HTR-8/SVneo (cell line): ENCODE data around the gene MT1F.

Experiments used
- DNase-seq: peaks from one replicate; pipeline ENCODE4 v3.0.0; 2011; ENCODE audit warnings: low spot score, mixed read lengths; ENCODE audit not compliant: insufficient read length
- FAIRE-seq: peaks from 2 replicates; lab custom pipeline; 2011; peaks lifted over from hg19 to GRCh38; lab: Jason Lieb, UNC

The MT1F gene

DNA sequence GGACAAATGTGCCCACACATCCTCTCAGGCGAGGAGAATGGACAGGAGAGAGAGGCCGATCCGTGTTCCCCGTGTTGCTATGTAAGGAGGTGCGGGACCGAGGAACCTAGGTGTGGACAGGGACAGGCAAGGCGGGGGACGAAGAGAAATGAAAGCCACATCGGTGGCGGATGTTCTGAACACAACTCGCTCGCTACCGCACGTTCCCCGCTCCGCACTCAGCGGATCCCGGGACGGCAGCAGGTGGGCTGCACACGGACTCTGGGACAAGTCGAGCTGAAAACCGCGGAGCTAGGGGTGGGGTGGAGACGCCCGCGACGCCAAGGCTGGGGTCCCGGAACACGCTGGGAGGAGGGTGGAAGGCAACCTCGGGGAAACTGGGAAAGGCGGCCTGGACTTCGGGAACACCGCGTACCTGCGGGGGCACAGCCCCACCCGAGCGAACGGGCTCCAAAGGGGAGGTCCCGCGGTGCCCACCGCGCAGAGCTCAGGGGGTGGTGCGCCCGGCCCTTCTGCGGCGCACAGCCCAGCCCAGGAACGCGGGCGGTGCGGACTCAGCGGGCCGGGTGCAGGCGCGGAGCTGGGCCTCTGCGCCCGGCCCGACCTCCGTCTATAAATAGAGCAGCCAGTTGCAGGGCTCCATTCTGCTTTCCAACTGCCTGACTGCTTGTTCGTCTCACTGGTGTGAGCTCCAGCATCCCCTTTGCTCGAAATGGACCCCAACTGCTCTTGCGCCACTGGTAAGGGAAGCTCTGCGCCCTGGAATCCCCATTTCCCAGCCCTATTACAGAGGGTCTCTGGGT, 32.4 kb upstream of the MT1F start, which contains the start of gene MT1E:
Gene MT1E, plus strand, starts transcription at position 642 of the 803 bp plus-strand sequence. Its CDS starts 71 bp downstream, at position 713.
- no peak for DNase-seq
- peak; percentile 9 for FAIRE-seq

DNA sequence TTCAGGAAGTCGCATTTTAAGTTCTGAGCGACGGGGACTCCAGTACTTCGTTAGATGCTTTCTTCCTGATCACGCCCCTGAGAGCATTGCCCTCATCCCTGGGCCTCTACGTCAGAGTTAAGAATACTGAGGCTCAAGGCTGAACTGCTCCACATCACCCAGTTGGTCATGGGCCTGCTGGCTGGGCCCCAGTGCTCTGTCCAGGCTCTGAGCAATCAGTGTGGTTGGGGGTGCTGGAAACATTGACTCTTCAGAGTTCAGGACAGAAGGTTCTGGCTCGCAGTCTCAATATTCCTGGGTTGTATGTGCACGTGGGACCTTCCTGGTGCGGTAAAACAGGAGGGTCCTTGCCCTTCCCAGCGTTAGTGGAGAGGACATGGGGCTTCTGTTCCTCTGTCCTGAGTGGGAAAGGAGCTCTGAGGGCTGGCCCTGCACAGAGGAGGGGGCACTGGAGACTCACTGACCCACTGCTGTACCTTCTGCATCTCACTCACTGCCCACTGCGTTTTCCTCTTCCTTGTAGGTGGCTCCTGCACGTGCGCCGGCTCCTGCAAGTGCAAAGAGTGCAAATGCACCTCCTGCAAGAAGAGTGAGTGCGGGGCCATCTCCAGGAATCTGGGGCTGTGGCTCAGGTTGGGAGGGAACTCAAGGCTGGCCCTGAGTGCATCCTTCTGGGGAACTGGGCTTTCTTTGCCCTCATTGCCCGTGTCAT, 31.7 kb upstream of the MT1F start:
- DNase-seq: no peak
- FAIRE-seq: no peak

DNA sequence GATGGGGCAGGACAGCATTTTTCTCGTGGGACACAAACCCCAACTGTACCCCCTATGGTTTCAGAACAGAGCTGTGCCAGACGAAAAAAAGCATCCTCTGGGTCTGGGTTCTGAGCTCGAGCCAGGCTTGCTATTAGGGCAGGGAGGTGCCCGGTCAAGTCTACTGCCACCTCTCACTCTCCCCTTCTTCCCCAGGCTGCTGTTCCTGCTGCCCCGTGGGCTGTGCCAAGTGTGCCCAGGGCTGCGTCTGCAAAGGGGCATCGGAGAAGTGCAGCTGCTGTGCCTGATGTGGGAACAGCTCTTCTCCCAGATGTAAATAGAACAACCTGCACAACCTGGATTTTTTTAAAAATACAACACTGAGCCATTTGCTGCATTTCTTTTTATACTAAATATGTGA, 31.1 kb upstream of the MT1F start:
- no peak for DNase-seq
- no peak for FAIRE-seq

DNA sequence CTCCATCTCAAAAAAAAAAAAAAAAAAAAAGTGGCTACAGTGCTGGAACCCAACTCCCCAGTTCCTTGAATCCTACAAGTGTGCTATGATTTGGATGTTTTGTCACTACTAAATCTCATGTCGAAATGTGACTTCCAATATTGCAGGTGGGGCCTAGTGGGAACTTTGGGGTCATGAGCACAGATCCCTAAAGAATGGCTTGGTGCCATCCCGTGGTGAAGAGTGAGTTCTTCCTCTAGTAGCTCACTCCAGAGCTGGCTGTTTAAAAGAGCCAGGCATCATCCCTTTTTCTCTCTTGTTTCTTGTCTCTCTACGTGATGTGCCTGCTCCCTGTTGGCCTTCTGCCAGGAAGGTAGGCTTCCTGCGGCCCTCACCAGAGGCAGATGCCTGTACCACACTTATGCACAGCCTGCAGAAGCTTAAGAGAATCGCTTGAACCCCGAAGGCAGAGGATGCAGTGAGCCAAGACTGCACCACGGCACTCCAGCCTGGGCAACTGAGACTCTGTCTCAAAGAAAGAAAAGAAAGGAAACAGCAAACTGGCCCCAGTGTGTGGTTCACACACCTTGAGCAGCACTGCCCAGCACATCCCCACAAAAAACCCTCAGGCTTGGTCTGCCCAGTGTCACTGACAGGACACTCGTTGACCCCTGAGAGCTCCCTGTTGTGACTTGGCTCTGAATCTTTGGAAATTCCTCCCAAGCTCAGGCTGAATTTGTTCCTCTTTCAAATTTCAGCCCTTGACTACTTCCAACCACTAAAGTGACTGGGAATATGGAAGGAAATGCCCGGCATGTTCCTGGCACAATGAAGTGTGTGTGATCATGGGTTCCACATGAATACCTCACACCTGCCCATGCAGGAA, 29.0 kb upstream of the MT1F start:
- DNase-seq: no peak
- FAIRE-seq: no peak

DNA sequence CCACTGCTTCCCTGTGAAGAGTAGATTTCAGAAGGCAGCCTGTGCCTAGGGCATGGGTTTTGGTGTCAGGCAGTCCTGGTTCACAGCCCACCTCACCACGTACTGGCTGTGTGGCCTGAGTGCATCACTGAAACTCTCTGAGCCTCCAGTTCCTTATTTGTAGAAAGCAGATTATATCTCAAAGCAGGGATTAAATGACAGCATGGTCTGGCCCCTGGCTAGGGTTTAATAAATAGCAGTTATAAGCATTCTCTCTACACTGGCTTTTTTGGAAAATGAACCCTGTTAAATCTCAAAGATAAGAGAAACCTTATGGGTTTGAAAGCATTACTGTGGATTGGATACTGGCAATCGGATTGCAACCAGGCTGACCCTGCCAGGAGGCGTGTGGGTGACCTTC, 28.2 kb upstream of the MT1F start:
- DNase-seq (no peak), FAIRE-seq (no peak)

DNA sequence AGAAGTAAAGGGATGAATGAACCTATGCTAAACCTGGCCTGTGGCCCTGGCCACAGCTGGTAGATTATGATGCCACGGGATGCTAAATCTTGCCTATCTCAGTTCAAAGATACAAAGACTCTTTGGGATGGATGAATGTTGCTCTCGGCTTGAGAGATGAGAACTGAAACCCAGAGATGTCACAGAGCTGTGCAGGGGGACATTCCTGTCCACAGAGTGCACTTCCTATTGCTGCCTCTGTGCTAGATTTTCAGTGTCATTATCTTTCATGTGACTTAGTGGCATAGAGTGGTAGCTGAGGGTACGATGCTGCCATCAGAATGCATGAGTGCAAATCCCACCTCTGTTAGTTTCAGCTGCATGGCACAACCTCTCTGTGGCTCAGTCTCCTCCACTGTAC, 27.6 kb upstream of the MT1F start:
- FAIRE-seq: no peak
- no peak for DNase-seq

DNA sequence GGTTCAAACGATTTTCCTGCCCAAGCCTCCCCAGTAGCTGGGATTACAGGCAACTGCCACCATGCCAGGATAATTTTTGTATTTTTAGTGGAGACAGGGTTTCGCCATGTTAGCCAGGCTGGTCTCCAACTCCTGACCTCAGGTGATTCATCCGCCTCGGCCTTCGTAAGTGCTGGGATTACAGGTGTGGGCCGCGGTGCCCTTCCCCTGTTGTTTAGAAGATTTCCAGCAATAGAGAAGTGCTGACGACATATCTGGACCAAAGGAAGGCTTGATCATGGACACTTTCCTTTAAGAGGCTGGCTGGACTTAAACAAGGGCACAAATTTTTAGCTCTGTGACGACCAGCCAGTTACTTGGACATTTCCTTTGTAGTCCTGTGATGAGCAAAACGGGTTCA, 26.6 kb upstream of the MT1F start:
- DNase-seq (no peak), FAIRE-seq (no peak)

DNA sequence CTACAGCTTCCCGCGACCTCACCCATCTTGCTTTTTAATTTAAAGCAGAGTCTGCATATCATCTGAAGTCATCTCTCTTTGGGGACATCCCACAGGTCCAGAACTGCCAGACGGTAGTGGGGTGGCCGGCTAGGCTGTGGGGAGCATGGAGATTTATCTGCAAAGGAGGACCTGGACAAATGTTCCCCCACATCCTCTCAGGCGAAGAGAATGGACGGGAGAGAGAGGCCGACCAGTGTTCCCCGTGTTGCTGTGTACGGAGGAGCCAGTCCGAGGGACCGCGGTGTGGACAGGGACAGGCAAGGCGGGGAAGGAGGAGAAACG, 26.0 kb upstream of the MT1F start:
- FAIRE-seq (no peak), DNase-seq (no peak)

DNA sequence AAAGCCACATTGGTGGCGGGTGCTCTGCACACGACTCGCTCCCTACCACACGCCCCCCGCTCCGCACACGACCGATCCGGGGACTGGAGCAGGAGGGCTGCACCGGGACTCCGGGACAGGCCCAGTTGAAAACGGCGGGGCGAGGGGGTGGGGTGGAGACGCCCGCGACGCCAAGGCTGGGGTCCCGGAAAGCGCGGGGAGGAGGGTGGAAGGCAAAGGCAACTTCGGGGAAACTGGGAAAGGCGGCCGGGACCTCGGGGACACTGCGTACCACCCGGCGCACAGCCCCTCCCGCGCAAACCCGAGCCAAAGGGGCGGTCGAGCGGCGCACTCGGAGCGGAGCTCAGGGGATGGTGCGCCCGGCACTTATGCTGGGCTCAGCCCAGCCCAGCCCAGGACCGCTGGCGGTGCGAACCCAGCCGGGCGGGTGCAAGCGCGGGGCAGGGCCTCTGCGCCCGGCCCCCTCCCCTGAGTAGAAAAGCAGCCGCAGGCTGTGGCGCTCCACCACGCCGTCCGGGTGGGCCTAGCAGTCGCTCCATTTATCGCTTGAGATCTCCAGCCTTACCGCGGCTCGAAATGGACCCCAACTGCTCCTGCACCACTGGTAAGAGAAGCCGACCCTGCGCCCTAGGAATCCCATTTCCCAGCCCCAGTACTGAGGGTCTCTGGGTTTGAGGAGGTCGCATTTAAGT, 25.5 kb upstream of the MT1F start, which contains the start of gene MT1M:
Gene MT1M, plus strand, starts transcription at position 504 of the 692 bp plus-strand sequence. Its CDS starts 73 bp downstream, at position 577.
- no peak for DNase-seq
- no peak for FAIRE-seq

DNA sequence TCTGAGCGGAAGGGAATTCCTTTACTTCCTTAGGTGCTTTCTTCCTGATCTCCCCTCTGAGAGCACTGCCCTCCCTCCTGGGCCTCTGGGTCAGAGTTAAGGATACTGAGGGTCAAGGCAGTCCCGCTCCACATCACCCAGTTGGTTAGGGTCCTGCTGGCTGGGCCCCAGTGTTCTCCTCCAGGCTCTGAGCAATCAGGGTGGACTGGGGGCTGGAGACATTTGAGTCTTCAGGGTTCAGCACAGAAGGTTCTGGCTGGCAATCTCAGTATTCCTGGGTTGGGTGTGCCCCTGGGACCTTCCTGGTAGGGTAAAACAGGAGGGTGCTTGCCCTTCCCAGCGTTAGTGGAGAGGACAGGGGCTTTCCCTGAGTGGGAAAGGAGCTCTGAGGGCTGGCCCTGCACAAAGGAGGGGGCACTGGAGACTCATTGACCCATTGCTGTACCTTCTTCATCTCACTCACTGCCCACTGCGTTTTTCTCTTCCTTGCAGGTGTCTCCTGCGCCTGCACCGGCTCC, 24.9 kb upstream of the MT1F start:
- DNase-seq: no peak
- no peak for FAIRE-seq

DNA sequence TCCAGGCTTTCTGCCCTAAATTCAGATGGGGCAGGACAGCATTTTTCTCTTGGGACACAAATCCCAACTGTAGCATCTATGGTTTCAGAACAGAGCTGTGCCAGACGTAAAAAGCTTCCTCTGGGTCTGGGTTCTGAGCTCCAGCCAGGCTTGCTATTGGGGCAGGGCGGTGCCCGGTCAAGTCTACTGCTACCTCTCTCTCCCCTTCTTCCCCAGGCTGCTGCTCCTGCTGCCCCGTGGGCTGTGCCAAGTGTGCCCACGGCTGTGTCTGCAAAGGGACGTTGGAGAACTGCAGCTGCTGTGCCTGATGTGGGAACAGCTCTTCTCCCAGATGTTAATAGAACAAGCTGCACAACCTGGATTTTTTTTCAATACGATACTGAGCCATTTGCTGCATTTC, 24.2 kb upstream of the MT1F start:
- DNase-seq (no peak), FAIRE-seq (no peak)

DNA sequence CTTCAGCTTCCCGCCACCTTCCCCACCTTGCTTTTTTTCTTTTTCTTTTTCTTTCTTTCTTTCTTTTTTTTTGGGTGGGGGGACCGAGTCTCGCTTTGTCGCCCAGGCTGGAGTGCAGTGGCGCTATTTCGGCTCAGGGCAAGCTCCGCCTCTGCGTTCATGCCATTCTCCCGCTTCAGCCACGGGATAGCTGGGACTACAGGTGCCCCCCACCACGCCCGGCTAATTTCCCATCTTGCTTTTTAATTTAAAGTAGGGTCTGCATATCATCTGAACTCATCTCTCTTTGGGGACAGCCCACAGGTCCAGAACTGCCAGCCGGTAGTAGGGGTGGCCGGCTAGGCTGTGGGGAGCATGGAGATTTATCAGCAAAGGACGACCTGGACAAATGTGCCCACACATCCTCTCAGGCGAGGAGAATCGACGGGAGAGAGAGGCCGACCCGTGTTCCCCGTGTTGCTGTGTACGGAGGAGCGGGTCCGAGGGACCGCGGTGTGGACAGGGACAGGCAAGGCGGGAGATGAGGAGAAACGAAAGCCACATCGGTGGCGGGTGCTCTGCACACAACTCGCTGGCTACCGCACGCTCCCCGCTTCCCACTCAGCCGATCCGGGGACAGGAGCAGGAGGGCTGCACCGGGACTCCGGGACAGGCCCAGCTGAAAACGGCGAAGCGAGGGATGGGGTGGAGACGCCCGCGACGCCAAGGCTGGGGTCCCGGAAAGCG, 22.9 kb upstream of the MT1F start:
- no peak for FAIRE-seq
- DNase-seq: no peak

DNA sequence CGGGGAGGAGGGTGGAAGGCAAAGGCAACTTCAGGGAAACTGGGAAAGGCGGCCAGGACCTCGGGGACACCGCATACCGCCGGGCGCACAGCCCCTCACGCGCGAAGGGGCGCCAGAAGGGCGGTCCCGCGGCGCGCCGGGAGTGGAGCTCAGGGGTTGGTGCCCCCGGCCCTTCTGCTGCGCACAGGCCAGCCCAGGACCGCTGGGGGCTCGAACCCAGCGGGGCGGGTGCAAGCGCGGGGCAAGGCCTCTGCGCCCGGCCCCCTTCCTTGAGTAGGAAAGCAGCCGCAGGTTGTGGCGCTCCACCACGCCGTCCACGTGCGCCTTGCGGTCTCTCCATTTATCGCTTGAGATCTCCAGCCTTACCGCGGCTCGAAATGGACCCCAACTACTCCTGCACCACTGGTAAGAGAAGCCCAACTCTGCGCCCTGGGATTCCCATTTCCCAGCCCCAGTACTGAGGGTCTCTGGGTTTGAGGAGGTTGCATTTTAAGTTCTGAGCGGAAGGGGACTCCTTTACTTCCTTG, 22.3 kb upstream of the MT1F start:
- FAIRE-seq: no peak

DNA sequence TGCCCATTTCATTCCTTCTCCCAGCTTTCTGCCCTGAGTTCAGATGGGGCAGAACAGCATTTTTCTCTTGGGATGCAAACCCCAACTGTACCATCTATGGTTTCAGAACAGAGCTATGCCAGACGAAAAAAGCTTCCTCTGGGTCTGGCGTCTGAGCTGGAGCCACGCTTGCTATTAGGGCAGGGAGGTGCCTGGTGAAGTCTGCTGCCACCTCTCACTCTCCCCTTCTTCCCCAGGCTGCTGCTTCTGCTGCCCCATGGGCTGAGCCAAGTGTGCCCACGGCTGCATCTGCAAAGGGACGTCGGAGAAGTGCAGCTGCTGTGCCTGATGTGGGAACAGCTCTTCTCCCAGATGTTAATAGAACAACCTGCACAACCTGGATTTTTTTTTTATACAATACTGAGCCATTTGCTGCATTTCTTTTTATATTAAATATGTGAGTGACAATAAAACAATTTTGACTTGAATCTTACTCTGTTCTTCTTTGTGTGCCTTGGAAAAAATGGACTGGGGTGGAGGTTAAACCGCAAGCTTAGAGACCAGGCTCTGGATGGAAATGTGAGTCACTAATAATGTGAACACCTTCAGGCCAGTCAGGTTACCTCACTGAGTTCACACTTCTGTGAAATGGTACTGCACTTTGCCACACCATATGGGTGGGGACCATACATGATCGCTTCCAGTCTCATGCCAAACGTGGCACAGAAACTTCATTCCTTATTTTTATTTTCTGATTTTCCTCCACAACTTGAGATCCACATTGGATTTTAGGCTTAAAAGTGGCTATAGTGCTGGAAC, 20.9 kb upstream of the MT1F start:
- DNase-seq (no peak), FAIRE-seq (no peak)

More for the DNA sequence above, 22.3 kb upstream of the MT1F start:
- no peak for DNase-seq

DNA sequence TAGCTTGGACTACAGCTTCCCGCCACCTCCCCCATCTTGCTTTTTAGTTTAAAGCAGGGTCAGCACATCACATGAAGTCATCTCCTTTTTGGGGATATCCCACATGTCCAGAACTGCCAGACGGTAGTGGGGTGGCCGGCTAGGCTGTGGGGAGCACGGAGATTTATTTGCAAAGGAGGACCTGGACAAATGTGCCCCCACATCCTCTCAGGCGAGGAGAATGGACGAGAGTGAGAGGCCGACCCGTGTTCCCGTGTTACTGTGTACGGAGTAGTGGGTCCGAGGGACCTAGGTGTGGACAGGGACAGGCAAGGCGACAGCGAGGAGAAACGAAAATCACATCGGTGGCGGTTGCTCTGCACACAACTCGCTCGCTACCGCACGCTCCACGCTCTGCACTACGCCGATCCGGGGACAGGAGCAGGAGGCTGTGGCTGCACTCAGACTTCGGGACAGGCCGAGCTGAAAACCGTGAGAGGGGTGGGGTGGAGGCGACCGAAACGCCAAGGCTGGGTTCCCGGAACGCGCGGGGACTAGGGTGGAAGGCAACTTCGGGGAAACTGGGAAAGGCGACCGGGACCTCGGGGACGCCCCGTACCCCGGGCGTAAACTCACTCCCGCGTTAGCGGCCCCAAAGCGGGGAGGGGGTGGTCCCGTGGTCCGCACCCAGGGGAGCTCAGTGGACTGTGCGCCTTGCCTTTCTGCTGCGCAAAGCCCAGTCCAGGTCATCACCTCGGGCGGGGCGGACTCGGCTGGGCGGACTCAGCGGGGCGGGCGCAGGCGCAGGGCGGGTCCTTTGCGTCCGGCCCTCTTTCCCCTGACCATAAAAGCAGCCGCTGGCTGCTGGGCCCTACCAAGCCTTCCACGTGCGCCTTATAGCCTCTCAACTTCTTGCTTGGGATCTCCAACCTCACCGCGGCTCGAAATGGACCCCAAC, 19.7 kb upstream of the MT1F start, which contains the start of gene MT1A:
Gene MT1A, plus strand, starts transcription at position 853 of the 937 bp plus-strand sequence. Its CDS starts 73 bp downstream, at position 926.
- no peak for FAIRE-seq
- no peak for DNase-seq

DNA sequence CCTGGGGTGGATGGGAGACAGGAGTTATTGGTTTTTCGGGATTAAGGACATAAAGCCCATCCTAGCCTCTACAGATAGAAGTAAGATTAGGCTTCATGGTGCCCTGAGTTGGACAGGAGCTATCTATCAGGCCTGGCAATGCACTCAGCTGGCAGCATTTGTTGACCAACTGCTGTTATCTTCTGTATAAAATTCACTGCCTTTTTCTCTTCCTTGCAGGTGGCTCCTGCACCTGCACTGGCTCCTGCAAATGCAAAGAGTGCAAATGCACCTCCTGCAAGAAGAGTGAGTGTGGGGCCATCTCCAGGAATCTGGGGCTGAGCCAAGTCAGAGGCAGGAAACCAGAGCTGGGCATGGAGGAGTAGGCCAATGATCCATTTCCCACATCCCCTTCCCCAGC, 18.7 kb upstream of the MT1F start:
- FAIRE-seq (no peak), DNase-seq (no peak)

DNA sequence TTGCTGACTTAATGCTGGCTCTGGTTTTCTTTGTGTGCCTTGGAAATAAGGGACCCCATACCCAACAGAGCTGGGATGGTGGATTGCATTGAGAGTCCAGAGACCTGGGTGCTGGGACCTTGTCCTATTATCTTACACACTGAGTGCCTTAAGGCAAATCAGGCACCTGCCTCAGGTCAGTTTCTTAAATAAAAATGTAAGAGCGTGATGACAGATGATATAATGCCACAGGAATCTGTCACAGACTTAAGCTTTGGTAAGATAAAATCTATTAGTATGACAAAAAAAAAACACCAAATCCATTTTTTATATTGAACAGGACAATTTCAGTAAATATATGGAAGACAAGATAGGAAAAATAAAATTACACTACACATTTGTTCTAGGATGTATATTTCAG, 17.7 kb upstream of the MT1F start:
- DNase-seq (no peak), FAIRE-seq (no peak)
